ENCODE measurements around the gene PITPNM1.
"Not testable (repeated sequence)": the region's sequence is repeated elsewhere in the genome, so short reads cannot be mapped to it uniquely, and the experiment has no call there.

Gene PITPNM1

GRCh38 chr11:67504950-67505581, at the start of gene PITPNM1:
TSS of gene PITPNM1 (minus strand) at chr11:67505363. CDS start at chr11:67504180, 1,183 bp downstream.
- DNase-seq, result no peak

- not testable (repeated sequence) for DNase-seq
Observed at GRCh38 chr11:67551697-67552096, 46.5 kb upstream of the PITPNM1 start.

- DNase-seq, result no peak
Observed at GRCh38 chr11:67551127-67551526, 46.0 kb upstream of the PITPNM1 start.

GRCh38 chr11:67548555-67549110, 43.5 kb upstream of the PITPNM1 start:
- no peak for DNase-seq

- not testable (repeated sequence) for DNase-seq
Observed at GRCh38 chr11:67548112-67548511, 42.9 kb upstream of the PITPNM1 start.

- DNase-seq, result peak; percentile 25
Observed at GRCh38 chr11:67545280-67545679, 40.1 kb upstream of the PITPNM1 start.

GRCh38 chr11:67544616-67545242, 39.6 kb upstream of the PITPNM1 start:
- DNase-seq, result no peak

- no peak for DNase-seq
Observed at GRCh38 chr11:67543585-67543984, 38.4 kb upstream of the PITPNM1 start.

- no peak for DNase-seq
Observed at GRCh38 chr11:67542971-67543370, 37.8 kb upstream of the PITPNM1 start.

GRCh38 chr11:67542169-67542568, 37.0 kb upstream of the PITPNM1 start:
- no peak for DNase-seq

- DNase-seq, result no peak
Observed at GRCh38 chr11:67541198-67541597, 36.0 kb upstream of the PITPNM1 start.

- no peak for DNase-seq
Observed at GRCh38 chr11:67539550-67539949, 34.4 kb upstream of the PITPNM1 start.

- no peak for DNase-seq
Observed at GRCh38 chr11:67538823-67539505, 33.8 kb upstream of the PITPNM1 start.

GRCh38 chr11:67538306-67538705, 33.1 kb upstream of the PITPNM1 start:
- no peak for DNase-seq

- DNase-seq, result no peak
Observed at GRCh38 chr11:67535561-67535960, 30.4 kb upstream of the PITPNM1 start.

- DNase-seq, result no peak
Observed at GRCh38 chr11:67534070-67534679, 29.0 kb upstream of the PITPNM1 start.

GRCh38 chr11:67532889-67533288, 27.7 kb upstream of the PITPNM1 start:
- DNase-seq, result no peak

- no peak for DNase-seq
Observed at GRCh38 chr11:67530282-67530592, 25.1 kb upstream of the PITPNM1 start.

- DNase-seq, result no peak
Observed at GRCh38 chr11:67528376-67528775, 23.2 kb upstream of the PITPNM1 start.

- DNase-seq, result no peak
Observed at GRCh38 chr11:67525275-67525976, 20.3 kb upstream of the PITPNM1 start.

- DNase-seq, result no peak
Observed at GRCh38 chr11:67524480-67524808, 19.3 kb upstream of the PITPNM1 start.

GRCh38 chr11:67523556-67524479, 18.7 kb upstream of the PITPNM1 start:
- DNase-seq, result no peak
